ENCODE results near the gene CCAR1.
"Not testable (repeated sequence)": the region's sequence is repeated elsewhere in the genome, so short reads cannot be mapped to it uniquely, and the experiment has no call there.

Gene CCAR1

GRCh38 chr10:68720793-68721672, at the start of gene CCAR1:
Gene CCAR1 (plus strand): TSS chr10:68721239. CDS start chr10:68722505, 1,266 bp downstream.
- peak; percentile 97 to 98 for DNase-seq

GRCh38 chr10:68684413-68684812, 36.6 kb upstream of the CCAR1 start:
- DNase-seq = peak in 1 of 2 donors; percentile 53

GRCh38 chr10:68696018-68696417, 25.0 kb upstream of the CCAR1 start:
- no peak for DNase-seq

GRCh38 chr10:68697106-68697505, 23.9 kb upstream of the CCAR1 start:
- DNase-seq = no peak

- no peak for DNase-seq
Observed at GRCh38 chr10:68700197-68700596, 20.8 kb upstream of the CCAR1 start.

- no peak for DNase-seq
Observed at GRCh38 chr10:68705548-68705947, 15.5 kb upstream of the CCAR1 start.

GRCh38 chr10:68708987-68709386, 12.1 kb upstream of the CCAR1 start:
- DNase-seq = not testable (repeated sequence)

- not testable (repeated sequence) for DNase-seq
Observed at GRCh38 chr10:68713065-68713464, 8.0 kb upstream of the CCAR1 start.

GRCh38 chr10:68717435-68717834, 3.6 kb upstream of the CCAR1 start:
- DNase-seq = no peak

- peak in 1 of 2 donors; percentile 36 for DNase-seq
Observed at GRCh38 chr10:68721673-68722335, 765 bp downstream of the CCAR1 start.

- no peak for DNase-seq
Observed at GRCh38 chr10:68725016-68725415, 4.0 kb downstream of the CCAR1 start.

- DNase-seq = no peak
Observed at GRCh38 chr10:68727146-68727545, 6.1 kb downstream of the CCAR1 start.

- no peak for DNase-seq
Observed at GRCh38 chr10:68732651-68733050, 11.6 kb downstream of the CCAR1 start.

- DNase-seq = no peak
Observed at GRCh38 chr10:68734349-68734748, 13.3 kb downstream of the CCAR1 start.

GRCh38 chr10:68735119-68735518, 14.1 kb downstream of the CCAR1 start:
- DNase-seq = no peak

- not testable (repeated sequence) for DNase-seq
Observed at GRCh38 chr10:68735739-68736138, 14.7 kb downstream of the CCAR1 start.

- DNase-seq = not testable (repeated sequence)
Observed at GRCh38 chr10:68740676-68741075, 19.6 kb downstream of the CCAR1 start.

GRCh38 chr10:68742397-68742796, 21.4 kb downstream of the CCAR1 start:
- no peak for DNase-seq

GRCh38 chr10:68752711-68753350, 31.8 kb downstream of the CCAR1 start:
- peak in 1 of 2 donors; percentile 3 for DNase-seq

- no peak for DNase-seq
Observed at GRCh38 chr10:68756246-68756645, 35.2 kb downstream of the CCAR1 start.

GRCh38 chr10:68756766-68757165, 35.7 kb downstream of the CCAR1 start:
- DNase-seq = no peak

- DNase-seq = no peak
Observed at GRCh38 chr10:68759223-68759863, 38.3 kb downstream of the CCAR1 start.

- no peak for DNase-seq
Observed at GRCh38 chr10:68759967-68760366, 38.9 kb downstream of the CCAR1 start.

All from CD4-positive, alpha-beta T cell treated with Interleukin-4 for 1 hour (primary cell).